ENCODE data around the gene POU6F1.

DNA sequence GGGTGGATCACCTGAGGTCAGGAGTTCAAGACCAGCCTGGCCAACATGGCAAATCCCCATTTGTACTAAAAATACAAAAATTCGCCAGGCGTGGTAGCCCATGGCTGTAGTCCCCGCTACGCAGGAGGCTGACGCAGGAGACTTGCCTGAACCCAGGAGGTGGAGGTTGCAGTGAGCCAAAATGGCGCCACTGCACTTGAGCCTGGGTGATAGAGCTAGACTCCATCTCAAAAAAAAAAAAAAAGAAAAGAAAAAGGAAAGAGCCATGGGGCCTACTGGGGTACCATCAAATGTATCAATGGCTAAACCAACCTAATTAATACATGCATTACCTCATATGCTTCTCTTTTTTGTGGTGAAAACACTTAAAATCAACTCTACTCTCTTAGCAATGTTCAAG, 55.6 kb downstream of the POU6F1 start:
- no peak for TF ChIP-seq BACH1 (IDR thresholded peaks at IDR 0.05; ENCODE audit: low read length)
- TF ChIP-seq, protein P1, sequence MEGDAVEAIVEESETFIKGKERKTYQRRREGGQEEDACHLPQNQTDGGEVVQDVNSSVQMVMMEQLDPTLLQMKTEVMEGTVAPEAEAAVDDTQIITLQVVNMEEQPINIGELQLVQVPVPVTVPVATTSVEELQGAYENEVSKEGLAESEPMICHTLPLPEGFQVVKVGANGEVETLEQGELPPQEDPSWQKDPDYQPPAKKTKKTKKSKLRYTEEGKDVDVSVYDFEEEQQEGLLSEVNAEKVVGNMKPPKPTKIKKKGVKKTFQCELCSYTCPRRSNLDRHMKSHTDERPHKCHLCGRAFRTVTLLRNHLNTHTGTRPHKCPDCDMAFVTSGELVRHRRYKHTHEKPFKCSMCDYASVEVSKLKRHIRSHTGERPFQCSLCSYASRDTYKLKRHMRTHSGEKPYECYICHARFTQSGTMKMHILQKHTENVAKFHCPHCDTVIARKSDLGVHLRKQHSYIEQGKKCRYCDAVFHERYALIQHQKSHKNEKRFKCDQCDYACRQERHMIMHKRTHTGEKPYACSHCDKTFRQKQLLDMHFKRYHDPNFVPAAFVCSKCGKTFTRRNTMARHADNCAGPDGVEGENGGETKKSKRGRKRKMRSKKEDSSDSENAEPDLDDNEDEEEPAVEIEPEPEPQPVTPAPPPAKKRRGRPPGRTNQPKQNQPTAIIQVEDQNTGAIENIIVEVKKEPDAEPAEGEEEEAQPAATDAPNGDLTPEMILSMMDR (IDR thresholded peaks at IDR 0.05; ENCODE audit: control extremely low read depth in 1 of 3, insufficient read depth in 1 of 3, low read depth in 1 of 3, low read length in 3 of 3), result no peak
- no peak for TF ChIP-seq TAF1 (IDR thresholded peaks at IDR 0.05; ENCODE audit: low read depth, low read length)
- no peak for TF ChIP-seq RXRA (IDR thresholded peaks at IDR 0.05; ENCODE audit: insufficient read depth, low read depth, low read length)
- TF ChIP-seq, protein P2, sequence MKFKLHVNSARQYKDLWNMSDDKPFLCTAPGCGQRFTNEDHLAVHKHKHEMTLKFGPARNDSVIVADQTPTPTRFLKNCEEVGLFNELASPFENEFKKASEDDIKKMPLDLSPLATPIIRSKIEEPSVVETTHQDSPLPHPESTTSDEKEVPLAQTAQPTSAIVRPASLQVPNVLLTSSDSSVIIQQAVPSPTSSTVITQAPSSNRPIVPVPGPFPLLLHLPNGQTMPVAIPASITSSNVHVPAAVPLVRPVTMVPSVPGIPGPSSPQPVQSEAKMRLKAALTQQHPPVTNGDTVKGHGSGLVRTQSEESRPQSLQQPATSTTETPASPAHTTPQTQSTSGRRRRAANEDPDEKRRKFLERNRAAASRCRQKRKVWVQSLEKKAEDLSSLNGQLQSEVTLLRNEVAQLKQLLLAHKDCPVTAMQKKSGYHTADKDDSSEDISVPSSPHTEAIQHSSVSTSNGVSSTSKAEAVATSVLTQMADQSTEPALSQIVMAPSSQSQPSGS (IDR thresholded peaks at IDR 0.05; ENCODE audit: low read length), result no peak

Measured in H1 (cell line).